Liver (tissue), 9 donors: Measurements from ENCODE around the gene ETV4. TPM values are rescaled to one million over a fixed set of nuclear protein-coding genes. Genes with fewer than 3 reads are reported as not detected.

ENCODE experiments used
- DNase-seq: peaks from one replicate; pipeline ENCODE4 v3.0.0-alpha.2; 2017; ENCODE audit warnings: low spot score
- H3K27ac ChIP-seq, 2 donors: one replicate each; pipeline ENCODE4 v1.7.0; 2013; ENCODE audit warnings: inconsistent platforms in 2 of 2, low read length in 2 of 2, control low read depth in 1 of 2, low read depth in 1 of 2, mild to moderate bottlenecking in 1 of 2
- H3K27me3 ChIP-seq, 4 donors: one replicate each; pipeline versions ENCODE4 v1.6.1 to v1.7.0; 2013; ENCODE audit warnings: low read length in 3 of 4, inconsistent platforms in 1 of 4, mild to moderate bottlenecking in 1 of 4, moderate library complexity in 1 of 4; ENCODE audit not compliant: control insufficient read depth in 4 of 4, insufficient read depth in 4 of 4
- H3K36me3 ChIP-seq, 4 donors: one replicate each; pipeline versions ENCODE4 v1.6.1 to v1.7.0; 2013; ENCODE audit warnings: low read length in 3 of 4, mild to moderate bottlenecking in 3 of 4, low read depth in 1 of 4, moderate library complexity in 1 of 4; ENCODE audit not compliant: control insufficient read depth in 4 of 4, insufficient read depth in 3 of 4
- H3K4me1 ChIP-seq, 4 donors: one replicate each; pipeline versions ENCODE4 v1.6.1 to v1.7.0; 2013; ENCODE audit warnings: low read length in 3 of 4, mild to moderate bottlenecking in 3 of 4, moderate library complexity in 1 of 4; ENCODE audit not compliant: control insufficient read depth in 4 of 4, insufficient read depth in 4 of 4
- H3K4me3 ChIP-seq, 3 donors: one replicate each; pipeline versions ENCODE4 v1.6.1 to v1.7.0; 2013; ENCODE audit warnings: low read length in 3 of 3, control low read depth in 1 of 3, low read depth in 1 of 3, mild to moderate bottlenecking in 1 of 3
- H3K9ac ChIP-seq, 2 donors: one replicate each; pipeline ENCODE4 v1.7.0; 2013; ENCODE audit warnings: low read length in 2 of 2, mild to moderate bottlenecking in 2 of 2, moderate library complexity in 2 of 2, control low read depth in 1 of 2, low read depth in 1 of 2
- H3K9me3 ChIP-seq, 4 donors: one replicate each; pipeline versions ENCODE4 v1.6.1 to v1.7.0; 2013; ENCODE audit warnings: low read length in 3 of 4; ENCODE audit not compliant: control insufficient read depth in 4 of 4
- CTCF ChIP-seq: fragments of 150-350 bp; IDR thresholded peaks from 2 replicates; pipeline ENCODE4 v1.5.1; 2017; ENCODE audit warnings: improper control_type of control experiment, low read depth, low read length; ENCODE audit not compliant: missing input control
- FOXA2 ChIP-seq: IDR thresholded peaks from 2 replicates; pipeline ENCODE4 v1.6.1; 2016; ENCODE audit warnings: antibody characterized with exemption
- GABPA ChIP-seq, 2 donors: IDR thresholded peaks in 1 of 2; conservative IDR thresholded peaks in 1 of 2; 2 replicates each; pipeline ENCODE4 v1.6.1; 2016; ENCODE audit warnings: antibody characterized with exemption in 2 of 2, mild to moderate bottlenecking in 1 of 2, moderate library complexity in 1 of 2
- HNF4A ChIP-seq, 2 donors: conservative IDR thresholded peaks; 2 replicates each; pipeline ENCODE4 v1.6.1; 2016; ENCODE audit warnings: antibody characterized with exemption in 2 of 2, mild to moderate bottlenecking in 2 of 2
- HNF4G ChIP-seq: IDR thresholded peaks from 2 replicates; pipeline ENCODE4 v1.6.1; 2016; ENCODE audit warnings: antibody characterized with exemption
- NR2F2 ChIP-seq: IDR thresholded peaks from 2 replicates; pipeline ENCODE4 v1.6.1; 2016; ENCODE audit warnings: antibody characterized with exemption
- RAD21 ChIP-seq, 2 donors: IDR thresholded peaks; 2 replicates each; pipeline ENCODE4 v1.6.1; 2016; ENCODE audit warnings: antibody characterized with exemption in 2 of 2, mild to moderate bottlenecking in 2 of 2
- RXRA ChIP-seq, 2 donors: IDR thresholded peaks; 2 replicates each; pipeline ENCODE4 v1.6.1; 2017 to 2018; ENCODE audit warnings: antibody characterized with exemption in 2 of 2, mild to moderate bottlenecking in 1 of 2
- TAF1 ChIP-seq: conservative IDR thresholded peaks from 2 replicates; pipeline ENCODE4 v1.6.1; 2016; ENCODE audit warnings: antibody characterized with exemption, mild to moderate bottlenecking
- YY1 ChIP-seq: IDR thresholded peaks from 2 replicates; pipeline ENCODE4 v1.6.1; 2016; ENCODE audit warnings: antibody characterized with exemption, mild to moderate bottlenecking
- ZBTB33 ChIP-seq: IDR thresholded peaks from 2 replicates; pipeline ENCODE4 v1.6.1; 2016; ENCODE audit warnings: antibody characterized with exemption
- WGBS: extraction: QIAGEN DNeasy Blood & Tissue Kit; methylation state at CpG from one replicate; pipeline ENCODE4 v1.1.7; 2013; 5-methylcytosine and 5-hydroxymethylcytosine counted together
- polyA plus RNA-seq, 2 donors: library from polyadenylated mRNA; stranded (reverse) in 1 of 2; unstranded in 1 of 2; fragments of 200-250 nt in 1 of 2; fragments of >200 nt in 1 of 2; fragmentation: Nextera tagmentation in 1 of 2; extraction: Ambion mirVana in 1 of 2; gene quantifications; one replicate each; pipeline versions ENCODE4 v1.2.1 to v1.2.3, GENCODE V29; 2013 to 2015
- total RNA-seq, 2 donors: library from RNA; depleted of rRNA; stranded (reverse); fragments of >200 nt; gene quantifications; one replicate each; pipeline ENCODE4 v1.2.3, GENCODE V29; 2014
- donor health status: healthy.
- donor health status: healthy.
- donor health status: healthy.
- donor health status: healthy.
- donor health status: healthy.

ETV4 gene
- total and polyA plus RNA-seq, 4 donors = 0.08 to 1.1 (median 0.46) TPM

GRCh38 chr17:43558805-43559160, 12.6 kb upstream of the ETV4 start:
- no peaks in the 10 kb centered on the region for H3K9me3 ChIP-seq
- no peak for DNase-seq

GRCh38 chr17:43556292-43556691, 10.2 kb upstream of the ETV4 start:
- no peak overlapping the region for H3K27ac ChIP-seq
- WGBS = 55% methylated on average over 5 of the region's 5 CpGs
- no peaks in the 10 kb centered on the region for H3K36me3 ChIP-seq
- no peaks in the 10 kb centered on the region for H3K27me3 ChIP-seq
- no peak overlapping the region for H3K4me3 ChIP-seq
- H3K9ac ChIP-seq = no peak overlapping the region
- DNase-seq = no peak
- H3K4me1 ChIP-seq = no peaks in the 10 kb centered on the region
- H3K9me3 ChIP-seq = no peaks in the 10 kb centered on the region
- TF ChIP-seq RXRA (IDR thresholded peaks at IDR 0.05) (peak in 1 of 2 donors; percentile 11), ZBTB33 (no peak)

More at GRCh38 chr17:43558805-43559160, 12.6 kb upstream of the ETV4 start:
- Histone ChIP-seq H3K9ac (no peak overlapping the region), H3K27ac (no peak overlapping the region), H3K36me3 (no peaks in the 10 kb centered on the region), H3K27me3 (peaks cover 0 to 2% (median under 1%) of the 10 kb centered on the region in 4 donors), H3K4me3 (no peak overlapping the region), H3K4me1 (no peaks in the 10 kb centered on the region)
- no peak for TF ChIP-seq FOXA2
- WGBS = 90% methylated on average over 5 of the region's 5 CpGs

GRCh38 chr17:43554857-43555256, 8.7 kb upstream of the ETV4 start:
- no peak overlapping the region for H3K27ac ChIP-seq
- WGBS = 76% methylated on average over 6 of the region's 6 CpGs

More at GRCh38 chr17:43554857-43555256, 8.7 kb upstream of the ETV4 start:
- Histone ChIP-seq H3K27me3 (no peaks in the 10 kb centered on the region), H3K9me3 (no peaks in the 10 kb centered on the region), H3K9ac (no peak overlapping the region), H3K4me3 (no peak overlapping the region), H3K4me1 (no peaks in the 10 kb centered on the region), H3K36me3 (no peaks in the 10 kb centered on the region)
- TF ChIP-seq CTCF (no peak), RXRA (IDR thresholded peaks at IDR 0.05) (no peak), TAF1 (no peak), HNF4A (conservative IDR thresholded peaks at IDR 0.05) (no peak), GABPA (IDR thresholded peaks at IDR 0.05 in 1 of 2, conservative IDR thresholded peaks at IDR 0.05 in 1 of 2) (no peak), HNF4G (no peak), YY1 (no peak), RAD21 (IDR thresholded peaks at IDR 0.05) (no peak), NR2F2 (no peak)
- DNase-seq = no peak
